Thyroid gland (tissue), 4 donors: ENCODE results near the gene IGF2BP1. TPM values are rescaled to one million over a fixed set of nuclear protein-coding genes. Genes with fewer than 3 reads are reported as not detected.

Experiments used
- DNase-seq, 2 donors: peaks; one replicate each; pipeline ENCODE4 v3.0.0-alpha.2; 2019
- H3K27ac ChIP-seq, 3 donors: fragments of 200-600 bp; sonication (generic); 1 replicate in 2 of 3; 2 replicates in 1 of 3; pipeline ENCODE4 v1.5.1; 2016 to 2019; ENCODE audit warnings: mild to moderate bottlenecking in 1 of 3, moderate library complexity in 1 of 3
- H3K27me3 ChIP-seq: fragments of 200-600 bp; sonication (generic); one replicate; pipeline ENCODE4 v1.5.1; 2019
- H3K36me3 ChIP-seq, 2 donors: fragments of 200-600 bp; sonication (generic); one replicate each; pipeline ENCODE4 v1.5.1; 2016 to 2019
- H3K4me1 ChIP-seq, 2 donors: fragments of 200-600 bp; sonication (generic); one replicate each; pipeline ENCODE4 v1.5.1; 2017 to 2019
- H3K4me3 ChIP-seq, 3 donors: fragments of 200-600 bp; sonication (generic); replicated peaks in 1 of 3; 1 replicate in 2 of 3; 2 replicates in 1 of 3; pipeline ENCODE4 v1.5.1; 2016; ENCODE audit warnings: mild to moderate bottlenecking in 1 of 3
- H3K9me3 ChIP-seq: fragments of 200-600 bp; sonication (generic); one replicate; pipeline ENCODE4 v1.5.1; 2017
- POLR2A ChIP-seq, 2 donors: fragments of 450-650 bp; IDR thresholded peaks; one replicate each; pipeline ENCODE4 v1.6.1; 2017; ENCODE audit warnings: antibody characterized with exemption in 2 of 2, mild to moderate bottlenecking in 2 of 2, moderate library complexity in 1 of 2
- WGBS, 2 donors: methylation state at CpG; one replicate each; pipeline ENCODE4 v1.1.5; 2017; 5-methylcytosine and 5-hydroxymethylcytosine counted together
- intact Hi-C: fragments of 100-400 bp; cut with DNase I; formaldehyde crosslinking; loops from one replicate; pipeline ENCODE4 v1.15.1; 2023
- small RNA-seq: library from RNA; depleted of rRNA; stranded (forward); fragments of <200 nt; gene quantifications from one replicate; pipeline ENCODE3, GENCODE V24; 2016
- total RNA-seq, 4 donors: library from RNA; depleted of rRNA; stranded (reverse); fragments of >200 nt; gene quantifications; one replicate each; pipeline ENCODE4 v1.2.3, GENCODE V29; 2016
- TF ChIP-seq, protein P1 (sequence below), 6 experiments: fragments of 200-600 bp in 3 of 6; fragments of 450-650 bp in 3 of 6; sonication (generic) in 3 of 6; IDR thresholded peaks; one replicate each; pipeline ENCODE4 v1.5.1; 2016 to 2019; ENCODE audit warnings: antibody characterized with exemption in 6 of 6, mild to moderate bottlenecking in 2 of 6, inconsistent platforms in 1 of 6, moderate library complexity in 1 of 6

IGF2BP1 gene
- total RNA-seq, 4 donors from 2014 or later: 0.33 to 0.94 TPM; not detected in 2

DNA sequence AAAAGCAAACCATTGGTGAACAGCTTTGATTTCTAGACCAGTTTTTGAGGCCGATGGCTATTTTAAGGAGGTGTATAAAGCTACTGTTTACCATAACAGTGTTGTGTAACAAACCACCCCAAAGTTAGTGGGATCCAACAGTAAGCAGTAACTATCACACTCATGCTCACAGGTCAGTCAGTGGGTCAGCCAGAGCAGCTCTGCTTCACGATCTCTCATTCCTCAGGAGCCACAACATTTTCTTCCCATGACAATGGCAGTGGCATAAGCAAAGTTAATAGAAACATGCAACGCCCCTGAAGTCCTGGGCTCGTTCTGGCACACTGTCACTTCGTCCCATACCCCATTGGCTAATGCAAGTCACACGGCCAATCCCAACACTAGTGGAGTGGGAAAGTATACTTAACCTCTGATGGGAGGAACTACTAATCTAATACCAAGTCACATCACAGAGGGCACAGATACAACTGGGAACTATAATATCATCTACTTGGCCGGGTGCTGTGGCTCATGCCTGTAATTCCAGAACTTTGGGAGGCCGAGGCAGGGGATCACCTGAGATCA, 107.4 kb downstream of the IGF2BP1 start:
- Histone ChIP-seq H3K4me3 (no peak overlapping the region), H3K9me3 (no peaks in the 10 kb centered on the region), H3K4me1 (peaks cover 10 to 21% of the 10 kb centered on the region in 2 donors), H3K27me3 (no peaks in the 10 kb centered on the region), H3K27ac (no peak overlapping the region), H3K36me3 (no peaks in the 10 kb centered on the region)
- intact Hi-C loops: no loop called here
- no peak for TF ChIP-seq POLR2A (IDR thresholded peaks at IDR 0.05)
- TF ChIP-seq, protein P1, sequence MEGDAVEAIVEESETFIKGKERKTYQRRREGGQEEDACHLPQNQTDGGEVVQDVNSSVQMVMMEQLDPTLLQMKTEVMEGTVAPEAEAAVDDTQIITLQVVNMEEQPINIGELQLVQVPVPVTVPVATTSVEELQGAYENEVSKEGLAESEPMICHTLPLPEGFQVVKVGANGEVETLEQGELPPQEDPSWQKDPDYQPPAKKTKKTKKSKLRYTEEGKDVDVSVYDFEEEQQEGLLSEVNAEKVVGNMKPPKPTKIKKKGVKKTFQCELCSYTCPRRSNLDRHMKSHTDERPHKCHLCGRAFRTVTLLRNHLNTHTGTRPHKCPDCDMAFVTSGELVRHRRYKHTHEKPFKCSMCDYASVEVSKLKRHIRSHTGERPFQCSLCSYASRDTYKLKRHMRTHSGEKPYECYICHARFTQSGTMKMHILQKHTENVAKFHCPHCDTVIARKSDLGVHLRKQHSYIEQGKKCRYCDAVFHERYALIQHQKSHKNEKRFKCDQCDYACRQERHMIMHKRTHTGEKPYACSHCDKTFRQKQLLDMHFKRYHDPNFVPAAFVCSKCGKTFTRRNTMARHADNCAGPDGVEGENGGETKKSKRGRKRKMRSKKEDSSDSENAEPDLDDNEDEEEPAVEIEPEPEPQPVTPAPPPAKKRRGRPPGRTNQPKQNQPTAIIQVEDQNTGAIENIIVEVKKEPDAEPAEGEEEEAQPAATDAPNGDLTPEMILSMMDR (IDR thresholded peaks at IDR 0.05): no peak
- 85 to 92% methylated on average over 8 of the region's 8 CpGs for WGBS, 2 donors
- DNase-seq: no peak

Small RNA genes within 50 kb of the gene (small RNA-seq; reads per million reads assigned to genes)
- gene RF00017 (not detected), gene RF01210 (not detected), gene RNU1-42P (not detected), gene RNU6-826P (not detected)

Other genes with a start within 250 kb of the IGF2BP1 start
- 1 to 10 TPM in 2 of 4 donors, under 1 TPM in 2; 0.34 to 1.2 (median 0.89) TPM for gene TTLL6, start 180.2 kb upstream of the IGF2BP1 start, total RNA-seq
- gene CALCOCO2, start 166.3 kb upstream of the IGF2BP1 start, total RNA-seq: 100 to 1,000 TPM; 111 to 163 (median 139) TPM
- 100 to 1,000 TPM in 2 of 4 donors, 10 to 100 TPM in 2; 48.6 to 317 (median 133) TPM for gene ATP5MC1, start 104.6 kb upstream of the IGF2BP1 start, total RNA-seq
- gene UBE2Z, start 89.0 kb upstream of the IGF2BP1 start, total RNA-seq: 100 to 1,000 TPM in 2 of 4 donors, 10 to 100 TPM in 2; 80.9 to 103 (median 99.0) TPM
- 100 to 1,000 TPM in 1 of 4 donors, 10 to 100 TPM in 3; 64.9 to 150 (median 96.5) TPM for gene SNF8, start 52.5 kb upstream of the IGF2BP1 start, total RNA-seq
- not detected for gene GIP, start 28.8 kb upstream of the IGF2BP1 start, total RNA-seq
- 10 to 100 TPM in 1 of 4 donors, 1 to 10 TPM in 2, under 1 TPM in 1; 0.33 to 10.1 (median 3.9) TPM for gene B4GALNT2, start 135.4 kb downstream of the IGF2BP1 start, total RNA-seq
- gene GNGT2, start 213.2 kb downstream of the IGF2BP1 start, total RNA-seq: 1 to 10 TPM; 1.5 to 4.2 (median 2.7) TPM
- 10 to 100 TPM in 1 of 4 donors, 1 to 10 TPM in 3; 4.2 to 10.3 (median 6.2) TPM for gene ABI3, start 213.3 kb downstream of the IGF2BP1 start, total RNA-seq
- gene PHOSPHO1, start 233.4 kb downstream of the IGF2BP1 start, total RNA-seq: 1 to 10 TPM in 1 of 4 donors, not detected in 3; 1.7 TPM